Neural cell (in vitro differentiated cells): ENCODE data around the gene INHA. TPM values are rescaled to one million over a fixed set of nuclear protein-coding genes. Genes with fewer than 3 reads are reported as not detected.

Experiments
- H2AFZ ChIP-seq: fragments of 200-600, 300-800 bp; sonication (generic), shearing (Covaris generic); 2 replicates; pipeline ENCODE4 v1.6.0; 2014; ENCODE audit warnings: low read depth, mild to moderate bottlenecking, antibody characterized with exemption, low read length, moderate library complexity
- H3F3A ChIP-seq: fragments of 200-600 bp; shearing (Covaris generic); 2 replicates; pipeline ENCODE4 v1.6.1; 2016; ENCODE audit warnings: mild to moderate bottlenecking, moderate library complexity, mixed read lengths, antibody characterized with exemption, low read length; ENCODE audit not compliant: insufficient read depth, poor library complexity, severe bottlenecking
- H3K27ac ChIP-seq: fragments of 200-600, 300-800 bp; sonication (generic), shearing (Covaris generic); 2 replicates; pipeline ENCODE4 v1.5.1; 2014; ENCODE audit warnings: mild to moderate bottlenecking, low read length, moderate library complexity
- H3K27me3 ChIP-seq: fragments of 300-800, 200-600 bp; sonication (generic), shearing (Covaris generic); 2 replicates; pipeline ENCODE4 v1.6.0; 2014; ENCODE audit warnings: mild to moderate bottlenecking, low read depth, low read length, moderate library complexity; ENCODE audit not compliant: insufficient read depth
- H3K36me3 ChIP-seq: fragments of 300-800, 200-600 bp; sonication (generic), shearing (Covaris generic); 2 replicates; pipeline ENCODE4 v1.5.1; 2014; ENCODE audit warnings: mild to moderate bottlenecking, antibody characterized with exemption, low read length, moderate library complexity; ENCODE audit not compliant: insufficient read depth
- H3K4me2 ChIP-seq: fragments of 300-800, 200-600 bp; sonication (generic), shearing (Covaris generic); 2 replicates; pipeline ENCODE4 v1.6.0; 2014; ENCODE audit warnings: mild to moderate bottlenecking, low read length
- H3K4me3 ChIP-seq: fragments of 300-800, 200-600 bp; sonication (generic), shearing (Covaris generic); 2 replicates; pipeline ENCODE4 v1.5.1; 2014; ENCODE audit warnings: mild to moderate bottlenecking, low read length, moderate library complexity
- H3K79me2 ChIP-seq: fragments of 200-600 bp; shearing (Covaris generic); replicated peaks from 2 replicates; pipeline ENCODE4 v1.6.0; 2014; ENCODE audit warnings: mild to moderate bottlenecking, low read length, moderate library complexity; ENCODE audit not compliant: insufficient read depth
- H3K9ac ChIP-seq: fragments of 300-800, 200-600 bp; sonication (generic), shearing (Covaris generic); 2 replicates; pipeline ENCODE4 v1.6.1; 2016; ENCODE audit warnings: mild to moderate bottlenecking, low read length, mixed read lengths
- H3K9me2 ChIP-seq: fragments of 200-600 bp; shearing (Covaris generic); 2 replicates; pipeline ENCODE4 v1.6.1; 2016; ENCODE audit warnings: mild to moderate bottlenecking, low read length, mixed read lengths; ENCODE audit not compliant: insufficient read depth
- H3K9me3 ChIP-seq: fragments of 200-600, 300-800 bp; sonication (generic), shearing (Covaris generic); 2 replicates; pipeline ENCODE4 v1.6.1; 2016; ENCODE audit warnings: mild to moderate bottlenecking, mixed run types, low read length, moderate library complexity, mixed read lengths
- H4K20me1 ChIP-seq: fragments of 200-600 bp; shearing (Covaris generic); 2 replicates; pipeline ENCODE4 v1.6.1; 2016; ENCODE audit warnings: mild to moderate bottlenecking, mixed run types; ENCODE audit not compliant: insufficient read depth
- EP300 ChIP-seq: fragments of 450-650 bp; conservative IDR thresholded peaks from 2 replicates; pipeline ENCODE4 v1.6.1; 2014; ENCODE audit warnings: antibody characterized with exemption, mild to moderate bottlenecking, moderate library complexity; ENCODE audit not compliant: poor library complexity, severe bottlenecking
- EZH2 ChIP-seq: fragments of 200-600, 300-800 bp; shearing (Covaris generic), sonication (generic); IDR thresholded peaks from 2 replicates; pipeline ENCODE4 v1.6.1; 2014; ENCODE audit warnings: antibody characterized with exemption, low read length, borderline replicate concordance, mild to moderate bottlenecking; ENCODE audit not compliant: insufficient read depth, poor library complexity, severe bottlenecking
- MXI1 ChIP-seq: fragments of 450-650 bp; conservative IDR thresholded peaks from 2 replicates; pipeline ENCODE4 v1.6.1; 2014; ENCODE audit warnings: antibody characterized with exemption, mild to moderate bottlenecking; ENCODE audit not compliant: poor library complexity, severe bottlenecking
- POLR2AphosphoS5 ChIP-seq: IDR thresholded peaks from 2 replicates; pipeline ENCODE4 v1.6.1; 2012
- RAD21 ChIP-seq: fragments of 450-650 bp; conservative IDR thresholded peaks from 2 replicates; pipeline ENCODE4 v1.6.1; 2014; ENCODE audit warnings: antibody characterized with exemption, mild to moderate bottlenecking, moderate library complexity
- SMC3 ChIP-seq: fragments of 450-650 bp; conservative IDR thresholded peaks from 2 replicates; pipeline ENCODE4 v1.6.1; 2014; ENCODE audit warnings: antibody characterized with exemption, mild to moderate bottlenecking, moderate library complexity; ENCODE audit not compliant: poor library complexity
- TAF1 ChIP-seq: IDR thresholded peaks from 2 replicates; pipeline ENCODE4 v1.6.1; 2012; ENCODE audit warnings: low read depth
- polyA plus RNA-seq: library from polyadenylated mRNA; depleted of rRNA; stranded (reverse); fragments of >200 nt; gene quantifications from 2 replicates; pipeline ENCODE4 v1.2.3, GENCODE V29; 2014
- TF ChIP-seq, protein P1 (sequence below): fragments of 450-650 bp; IDR thresholded peaks from 2 replicates; pipeline ENCODE4 v1.5.1; 2014; ENCODE audit warnings: antibody characterized with exemption, mild to moderate bottlenecking, moderate library complexity; ENCODE audit not compliant: poor library complexity, severe bottlenecking
- TF ChIP-seq, protein P2 (sequence below): IDR thresholded peaks from 2 replicates; pipeline ENCODE4 v1.6.1; 2012; ENCODE audit warnings: borderline replicate concordance

The INHA gene
- polyA plus RNA-seq, 1 donor from 2014 or later, result 2.7 TPM

DNA sequence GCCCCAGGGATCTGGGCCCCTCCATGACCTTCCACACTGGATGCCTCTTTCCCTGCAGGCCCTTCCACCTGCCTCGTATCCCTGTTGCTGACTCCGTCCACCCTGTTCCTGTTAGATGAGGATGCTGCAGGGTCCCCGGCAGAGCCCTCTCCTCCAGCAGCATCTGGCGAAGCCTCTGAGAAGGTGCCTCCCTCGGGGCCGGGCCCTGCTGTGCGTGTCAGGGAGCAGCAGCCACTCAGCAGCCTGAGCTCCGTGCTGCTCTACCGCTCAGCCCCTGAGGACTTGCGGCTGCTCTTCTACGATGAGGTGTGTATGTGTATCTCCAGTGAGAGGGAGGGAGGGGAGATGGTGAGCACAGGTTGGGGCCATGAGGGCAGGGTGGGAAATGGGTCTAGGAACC lies 42.9 kb downstream of the INHA start:
- H3K9me2 ChIP-seq, result no peaks in the 10 kb centered on the region
- no peaks in the 10 kb centered on the region for H3F3A ChIP-seq
- TF ChIP-seq SMC3, result no peak
- TF ChIP-seq, protein P1, sequence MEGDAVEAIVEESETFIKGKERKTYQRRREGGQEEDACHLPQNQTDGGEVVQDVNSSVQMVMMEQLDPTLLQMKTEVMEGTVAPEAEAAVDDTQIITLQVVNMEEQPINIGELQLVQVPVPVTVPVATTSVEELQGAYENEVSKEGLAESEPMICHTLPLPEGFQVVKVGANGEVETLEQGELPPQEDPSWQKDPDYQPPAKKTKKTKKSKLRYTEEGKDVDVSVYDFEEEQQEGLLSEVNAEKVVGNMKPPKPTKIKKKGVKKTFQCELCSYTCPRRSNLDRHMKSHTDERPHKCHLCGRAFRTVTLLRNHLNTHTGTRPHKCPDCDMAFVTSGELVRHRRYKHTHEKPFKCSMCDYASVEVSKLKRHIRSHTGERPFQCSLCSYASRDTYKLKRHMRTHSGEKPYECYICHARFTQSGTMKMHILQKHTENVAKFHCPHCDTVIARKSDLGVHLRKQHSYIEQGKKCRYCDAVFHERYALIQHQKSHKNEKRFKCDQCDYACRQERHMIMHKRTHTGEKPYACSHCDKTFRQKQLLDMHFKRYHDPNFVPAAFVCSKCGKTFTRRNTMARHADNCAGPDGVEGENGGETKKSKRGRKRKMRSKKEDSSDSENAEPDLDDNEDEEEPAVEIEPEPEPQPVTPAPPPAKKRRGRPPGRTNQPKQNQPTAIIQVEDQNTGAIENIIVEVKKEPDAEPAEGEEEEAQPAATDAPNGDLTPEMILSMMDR, result no peak
- no peak for TF ChIP-seq POLR2AphosphoS5
- TF ChIP-seq RAD21, result no peak
- TF ChIP-seq EZH2, result no peak
- TF ChIP-seq EP300, result no peak
- no peak for TF ChIP-seq MXI1
- no peak for TF ChIP-seq TAF1
- TF ChIP-seq, protein P2, sequence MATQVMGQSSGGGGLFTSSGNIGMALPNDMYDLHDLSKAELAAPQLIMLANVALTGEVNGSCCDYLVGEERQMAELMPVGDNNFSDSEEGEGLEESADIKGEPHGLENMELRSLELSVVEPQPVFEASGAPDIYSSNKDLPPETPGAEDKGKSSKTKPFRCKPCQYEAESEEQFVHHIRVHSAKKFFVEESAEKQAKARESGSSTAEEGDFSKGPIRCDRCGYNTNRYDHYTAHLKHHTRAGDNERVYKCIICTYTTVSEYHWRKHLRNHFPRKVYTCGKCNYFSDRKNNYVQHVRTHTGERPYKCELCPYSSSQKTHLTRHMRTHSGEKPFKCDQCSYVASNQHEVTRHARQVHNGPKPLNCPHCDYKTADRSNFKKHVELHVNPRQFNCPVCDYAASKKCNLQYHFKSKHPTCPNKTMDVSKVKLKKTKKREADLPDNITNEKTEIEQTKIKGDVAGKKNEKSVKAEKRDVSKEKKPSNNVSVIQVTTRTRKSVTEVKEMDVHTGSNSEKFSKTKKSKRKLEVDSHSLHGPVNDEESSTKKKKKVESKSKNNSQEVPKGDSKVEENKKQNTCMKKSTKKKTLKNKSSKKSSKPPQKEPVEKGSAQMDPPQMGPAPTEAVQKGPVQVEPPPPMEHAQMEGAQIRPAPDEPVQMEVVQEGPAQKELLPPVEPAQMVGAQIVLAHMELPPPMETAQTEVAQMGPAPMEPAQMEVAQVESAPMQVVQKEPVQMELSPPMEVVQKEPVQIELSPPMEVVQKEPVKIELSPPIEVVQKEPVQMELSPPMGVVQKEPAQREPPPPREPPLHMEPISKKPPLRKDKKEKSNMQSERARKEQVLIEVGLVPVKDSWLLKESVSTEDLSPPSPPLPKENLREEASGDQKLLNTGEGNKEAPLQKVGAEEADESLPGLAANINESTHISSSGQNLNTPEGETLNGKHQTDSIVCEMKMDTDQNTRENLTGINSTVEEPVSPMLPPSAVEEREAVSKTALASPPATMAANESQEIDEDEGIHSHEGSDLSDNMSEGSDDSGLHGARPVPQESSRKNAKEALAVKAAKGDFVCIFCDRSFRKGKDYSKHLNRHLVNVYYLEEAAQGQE, result no peak

GRCh38 chr2:219615894-219616293 lies 43.8 kb downstream of the INHA start:
- Histone ChIP-seq H3K9ac (no peak overlapping the region), H3K9me3 (no peaks in the 10 kb centered on the region), H3K79me2 (no peaks in the 10 kb centered on the region), H4K20me1 (no peaks in the 10 kb centered on the region), H3K4me3 (no peak overlapping the region), H3K27me3 (no peaks in the 10 kb centered on the region), H3F3A (no peaks in the 10 kb centered on the region), H3K27ac (no peak overlapping the region), H3K4me2 (no peak overlapping the region), H3K9me2 (no peaks in the 10 kb centered on the region), H3K36me3 (no peaks in the 10 kb centered on the region), H2AFZ (no peak overlapping the region)
- no peak for TF ChIP-seq EP300

More for the DNA sequence above, 42.9 kb downstream of the INHA start:
- no peaks in the 10 kb centered on the region for H4K20me1 ChIP-seq
- H3K36me3 ChIP-seq, result no peaks in the 10 kb centered on the region
- H3K79me2 ChIP-seq, result no peaks in the 10 kb centered on the region
- H3K27me3 ChIP-seq, result no peaks in the 10 kb centered on the region
- no peak overlapping the region for H3K4me3 ChIP-seq
- H3K27ac ChIP-seq, result no peak overlapping the region
- H2AFZ ChIP-seq, result no peak overlapping the region
- H3K9ac ChIP-seq, result no peak overlapping the region
- no peak overlapping the region for H3K4me2 ChIP-seq
- H3K9me3 ChIP-seq, result no peaks in the 10 kb centered on the region

GRCh38 chr2:219616550-219616949 lies 44.4 kb downstream of the INHA start:
- Histone ChIP-seq H3K9ac (no peak overlapping the region), H3F3A (no peaks in the 10 kb centered on the region), H4K20me1 (no peaks in the 10 kb centered on the region), H3K4me3 (no peak overlapping the region), H2AFZ (no peak overlapping the region), H3K27me3 (no peaks in the 10 kb centered on the region), H3K4me2 (no peak overlapping the region), H3K27ac (no peak overlapping the region), H3K79me2 (no peaks in the 10 kb centered on the region), H3K9me2 (no peaks in the 10 kb centered on the region), H3K36me3 (no peaks in the 10 kb centered on the region), H3K9me3 (no peaks in the 10 kb centered on the region)
- TF ChIP-seq SMC3, result no peak
